AG09319 (cell line): ENCODE measurements around the gene SYNE2.

Experiments used
- DNase-seq: peaks from one replicate; pipeline ENCODE4 v3.0.0-alpha.2; 2010; ENCODE audit warnings: low read depth; ENCODE audit errors: extremely low read depth
- TF ChIP-seq, protein P1 (sequence below): IDR thresholded peaks from 2 replicates; pipeline ENCODE4 v1.5.1; 2011; ENCODE audit warnings: low read depth, mild to moderate bottlenecking, inconsistent platforms, low read length, moderate library complexity

SYNE2 gene

DNA sequence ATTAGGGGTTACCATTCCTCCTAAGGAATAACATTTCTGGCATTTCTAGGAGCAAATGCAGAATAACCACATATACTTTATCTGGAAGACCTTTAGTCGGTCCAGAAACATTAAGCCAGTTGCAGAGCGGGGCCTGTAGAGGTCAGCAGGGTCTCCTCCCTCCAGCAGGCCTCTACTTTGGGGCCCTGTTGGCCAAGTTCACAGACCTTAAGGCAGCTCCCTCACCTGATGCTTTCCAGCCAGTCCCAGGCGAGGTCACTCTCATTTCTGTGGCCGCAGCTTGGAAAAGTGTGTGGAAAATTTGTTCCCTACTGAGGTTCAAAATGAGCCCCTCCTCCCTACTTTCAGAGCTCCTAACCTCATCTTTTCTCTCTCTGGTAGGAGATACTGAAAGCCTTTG, 367.3 kb downstream of the SYNE2 start:
- DNase-seq, result no peak
- TF ChIP-seq, protein P1, sequence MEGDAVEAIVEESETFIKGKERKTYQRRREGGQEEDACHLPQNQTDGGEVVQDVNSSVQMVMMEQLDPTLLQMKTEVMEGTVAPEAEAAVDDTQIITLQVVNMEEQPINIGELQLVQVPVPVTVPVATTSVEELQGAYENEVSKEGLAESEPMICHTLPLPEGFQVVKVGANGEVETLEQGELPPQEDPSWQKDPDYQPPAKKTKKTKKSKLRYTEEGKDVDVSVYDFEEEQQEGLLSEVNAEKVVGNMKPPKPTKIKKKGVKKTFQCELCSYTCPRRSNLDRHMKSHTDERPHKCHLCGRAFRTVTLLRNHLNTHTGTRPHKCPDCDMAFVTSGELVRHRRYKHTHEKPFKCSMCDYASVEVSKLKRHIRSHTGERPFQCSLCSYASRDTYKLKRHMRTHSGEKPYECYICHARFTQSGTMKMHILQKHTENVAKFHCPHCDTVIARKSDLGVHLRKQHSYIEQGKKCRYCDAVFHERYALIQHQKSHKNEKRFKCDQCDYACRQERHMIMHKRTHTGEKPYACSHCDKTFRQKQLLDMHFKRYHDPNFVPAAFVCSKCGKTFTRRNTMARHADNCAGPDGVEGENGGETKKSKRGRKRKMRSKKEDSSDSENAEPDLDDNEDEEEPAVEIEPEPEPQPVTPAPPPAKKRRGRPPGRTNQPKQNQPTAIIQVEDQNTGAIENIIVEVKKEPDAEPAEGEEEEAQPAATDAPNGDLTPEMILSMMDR, result no peak

DNA sequence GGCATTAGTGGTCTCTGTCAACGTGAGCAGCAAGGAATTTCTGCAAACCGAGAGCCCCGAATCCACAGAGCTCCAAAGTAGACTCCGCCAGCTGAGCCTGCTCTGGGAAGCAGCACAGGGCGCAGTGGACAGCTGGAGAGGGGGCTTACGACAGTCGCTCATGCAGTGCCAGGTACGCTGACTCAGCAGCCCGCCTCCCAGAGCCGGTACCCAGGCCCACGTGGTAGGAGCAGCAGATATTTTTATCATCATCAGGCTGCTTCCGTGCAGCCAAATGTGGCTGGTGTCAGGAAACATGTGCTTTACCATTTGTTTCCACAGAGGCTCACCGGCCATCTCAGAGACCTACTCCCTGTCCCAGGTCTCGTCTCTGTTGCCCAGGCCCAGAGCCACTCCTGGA, 367.7 kb downstream of the SYNE2 start:
- TF ChIP-seq, protein P1, result no peak
- DNase-seq, result no peak

DNA sequence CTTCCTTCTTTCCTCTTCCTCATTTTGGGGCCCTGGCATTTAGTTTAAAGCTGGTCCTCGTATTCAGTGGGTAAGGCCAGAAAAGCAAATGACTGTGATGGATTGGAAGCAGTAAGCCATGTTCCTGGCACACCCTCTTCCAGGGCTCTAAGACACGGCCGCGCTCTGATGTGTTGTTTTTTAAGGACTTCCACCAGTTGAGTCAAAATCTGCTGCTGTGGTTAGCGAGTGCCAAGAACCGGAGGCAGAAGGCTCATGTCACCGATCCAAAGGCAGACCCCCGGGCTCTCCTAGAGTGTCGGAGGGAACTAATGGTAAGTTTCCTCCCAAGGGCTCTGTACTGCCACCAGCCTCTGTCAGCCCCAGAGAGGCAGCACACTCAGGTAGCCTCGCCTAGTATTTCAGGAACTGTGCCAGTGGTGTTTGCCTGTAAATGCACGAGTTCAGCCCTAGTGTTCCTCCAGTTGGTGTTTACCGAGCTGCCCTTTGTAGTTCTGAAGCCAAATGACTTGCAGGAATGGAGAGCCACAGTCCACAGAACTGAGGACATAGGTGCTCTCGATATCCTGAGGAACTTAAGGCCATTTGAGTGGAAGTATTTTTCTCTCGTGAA, 368.7 kb downstream of the SYNE2 start:
- TF ChIP-seq, protein P1, result no peak
- no peak for DNase-seq

DNA sequence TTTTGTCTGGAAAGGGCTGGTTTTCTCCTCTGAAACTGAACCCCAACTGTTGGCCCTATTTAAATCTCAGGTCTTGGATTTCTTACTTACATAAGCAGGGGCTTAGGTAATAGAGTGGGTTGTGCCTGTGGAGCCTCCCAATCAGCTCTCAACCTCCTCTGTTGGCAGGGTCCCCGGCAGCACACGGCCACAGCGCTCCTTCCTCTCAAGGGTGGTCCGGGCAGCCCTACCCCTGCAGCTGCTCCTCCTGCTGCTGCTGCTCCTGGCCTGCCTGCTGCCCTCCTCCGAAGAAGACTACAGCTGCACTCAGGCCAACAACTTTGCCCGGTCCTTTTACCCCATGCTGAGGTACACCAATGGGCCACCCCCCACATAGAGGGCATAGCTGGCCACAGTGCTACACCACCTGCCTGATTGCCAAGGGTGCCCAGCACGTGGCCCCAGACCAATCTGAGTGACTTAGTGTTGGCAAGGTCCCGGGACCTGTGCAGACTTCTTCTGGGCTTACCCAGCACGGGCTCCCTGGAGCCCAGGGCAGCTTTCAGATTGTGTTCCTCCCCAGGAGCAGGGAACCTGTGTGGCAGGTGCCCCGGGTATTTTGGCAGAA, 372.4 kb downstream of the SYNE2 start:
- no peak for DNase-seq
- TF ChIP-seq, protein P1, result no peak

DNA sequence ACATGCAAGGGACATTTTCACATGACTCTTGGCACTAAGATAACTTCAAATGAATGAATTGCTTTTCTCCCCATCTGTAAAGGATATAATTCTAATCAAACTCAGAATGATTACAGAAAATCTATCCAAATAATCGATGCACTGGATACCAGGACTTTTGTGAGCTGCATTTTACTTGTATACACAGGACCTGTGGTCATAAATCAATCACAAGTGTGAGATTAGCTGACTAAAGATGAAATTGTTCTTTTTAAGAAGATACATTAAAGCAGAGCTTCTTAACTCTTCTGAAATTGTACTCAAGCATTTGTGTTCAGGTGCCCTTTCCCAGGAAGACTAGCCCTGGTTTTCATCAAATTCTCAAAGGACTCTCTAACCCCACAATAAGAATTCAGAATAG, 375.1 kb downstream of the SYNE2 start:
- TF ChIP-seq, protein P1, result no peak
- no peak for DNase-seq

DNA sequence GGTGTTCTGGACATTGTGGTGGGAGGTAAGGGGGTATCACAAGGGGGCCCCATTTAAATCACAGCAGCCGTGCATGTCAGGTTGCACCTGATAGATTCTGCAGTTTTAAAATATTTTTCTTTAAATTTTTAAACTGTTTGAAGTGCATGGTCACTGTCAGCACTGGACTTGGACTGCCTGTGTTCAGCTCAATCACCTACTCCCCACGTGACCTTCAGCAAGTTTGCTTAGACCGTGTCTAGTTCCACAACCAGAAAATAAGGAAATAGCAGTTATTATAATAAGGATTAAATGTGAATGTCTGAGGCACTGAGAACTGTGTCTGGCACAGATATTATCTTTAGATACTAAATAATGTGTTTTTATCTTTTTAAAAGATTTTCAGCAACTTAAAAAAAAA, 376.7 kb downstream of the SYNE2 start:
- DNase-seq, result no peak
- TF ChIP-seq, protein P1, result no peak

DNA sequence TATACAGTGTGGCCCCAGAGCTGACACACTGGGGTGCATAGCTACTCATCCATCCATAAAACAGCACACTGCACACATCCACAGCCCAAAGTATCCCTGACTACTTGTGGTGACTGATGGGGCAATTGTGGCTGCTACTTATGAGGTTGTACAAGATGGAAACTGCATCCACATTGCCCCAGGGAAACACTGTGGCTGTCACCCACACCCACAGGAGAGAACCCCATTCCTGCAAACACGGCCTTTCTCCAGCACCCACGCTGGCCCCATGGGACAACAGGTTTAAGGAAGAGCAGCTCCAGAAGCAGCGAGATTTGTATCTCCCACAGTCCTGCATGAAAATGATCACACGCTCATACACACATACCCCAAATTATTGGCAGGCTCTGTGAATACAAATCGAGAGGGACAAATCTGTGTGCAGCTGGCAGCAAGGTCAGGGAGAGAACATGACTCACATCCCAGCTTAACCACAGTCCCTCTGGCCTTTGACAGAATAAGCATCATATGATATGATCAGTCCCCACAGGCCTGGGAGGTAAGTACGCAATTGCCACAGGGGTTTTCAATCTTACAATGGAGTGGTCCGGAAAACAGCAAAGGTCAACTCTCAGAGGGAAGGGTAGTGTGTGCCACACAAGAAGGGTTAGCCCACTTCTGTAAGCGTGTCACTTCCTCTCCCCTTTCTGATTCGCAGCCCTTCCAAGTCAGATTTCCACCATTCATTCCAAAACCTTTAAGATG, 379.5 kb downstream of the SYNE2 start:
- TF ChIP-seq, protein P1, result no peak
- peak; percentile 53 for DNase-seq
